Renal cortical epithelial cell (primary cell): ENCODE measurements around the gene CLDN10. TPM values are rescaled to one million over a fixed set of nuclear protein-coding genes. Genes with fewer than 3 reads are reported as not detected.
"Not testable (repeated sequence)": the region's sequence is repeated elsewhere in the genome, so short reads cannot be mapped to it uniquely, and the experiment has no call there.

ENCODE experiments used
- DNase-seq: peaks from one replicate; pipeline ENCODE4 v3.0.0-alpha.2; 2011; ENCODE audit warnings: low read depth
- total RNA-seq: library from RNA; depleted of rRNA; stranded (reverse); fragments of >200 nt; gene quantifications from 2 replicates; pipeline ENCODE4 v1.2.3, GENCODE V29; 2014

CLDN10 gene
- 3.1 and 44.0 TPM in 2 replicates for total RNA-seq

GRCh38 chr13:95552539-95553441 lies at the start of gene CLDN10:
Gene CLDN10, plus strand, starts transcription at chr13:95552720. Its CDS starts 34 bp downstream, at chr13:95552754.
- no peak for DNase-seq

- DNase-seq: no peak
These were observed 48.9 kb upstream of the CLDN10 start for GRCh38 chr13:95503662-95504061.

GRCh38 chr13:95505265-95505664 lies 47.3 kb upstream of the CLDN10 start:
- DNase-seq: peak; percentile 41

- no peak for DNase-seq
These were observed 46.5 kb upstream of the CLDN10 start for GRCh38 chr13:95505986-95506385.

GRCh38 chr13:95507991-95508390 lies 44.5 kb upstream of the CLDN10 start:
- no peak for DNase-seq

- DNase-seq: no peak
These were observed 43.5 kb upstream of the CLDN10 start for GRCh38 chr13:95508996-95509395.

GRCh38 chr13:95509521-95510310 lies 42.8 kb upstream of the CLDN10 start:
- peak; percentile 76 for DNase-seq

GRCh38 chr13:95510950-95511349 lies 41.6 kb upstream of the CLDN10 start:
- no peak for DNase-seq

- no peak for DNase-seq
These were observed 40.1 kb upstream of the CLDN10 start for GRCh38 chr13:95512424-95512823.

- DNase-seq: no peak
These were observed 39.6 kb upstream of the CLDN10 start for GRCh38 chr13:95512957-95513356.

GRCh38 chr13:95515606-95516005 lies 36.9 kb upstream of the CLDN10 start:
- not testable (repeated sequence) for DNase-seq

- DNase-seq: no peak
These were observed 36.5 kb upstream of the CLDN10 start for GRCh38 chr13:95516021-95516420.

GRCh38 chr13:95516492-95516891 lies 36.0 kb upstream of the CLDN10 start:
- no peak for DNase-seq

- no peak for DNase-seq
These were observed 28.9 kb upstream of the CLDN10 start for GRCh38 chr13:95523598-95523997.

- no peak for DNase-seq
These were observed 28.1 kb upstream of the CLDN10 start for GRCh38 chr13:95524264-95524901.

- no peak for DNase-seq
These were observed 24.6 kb upstream of the CLDN10 start for GRCh38 chr13:95527955-95528354.

GRCh38 chr13:95530178-95530577 lies 22.3 kb upstream of the CLDN10 start:
- DNase-seq: peak; percentile 97

- DNase-seq: peak; percentile 52
These were observed 18.9 kb upstream of the CLDN10 start for GRCh38 chr13:95533545-95534160.

- peak; percentile 99 for DNase-seq
These were observed 17.3 kb upstream of the CLDN10 start for GRCh38 chr13:95535243-95535642.

GRCh38 chr13:95536632-95537241 lies 15.8 kb upstream of the CLDN10 start:
- DNase-seq: peak; percentile 65

- peak; percentile 47 for DNase-seq
These were observed 11.6 kb upstream of the CLDN10 start for GRCh38 chr13:95540888-95541287.
